ES-I3 (cell line): Measurements from ENCODE around the gene VASP.
A peak's percentile ranks its signal among the peaks of the same experiment; 100 is the strongest.

ENCODE experiments used
- H3K36me3 ChIP-seq: 2 replicates; pipeline ENCODE4 v1.6.1; 2013; ENCODE audit warnings: mild to moderate bottlenecking, low read length, control low read depth, moderate library complexity; ENCODE audit not compliant: insufficient read depth
- H3K4me1 ChIP-seq: 2 replicates; pipeline ENCODE4 v1.6.1; 2013; ENCODE audit warnings: mild to moderate bottlenecking, control low read depth, low read length; ENCODE audit not compliant: insufficient read depth
- H3K9ac ChIP-seq: 2 replicates; pipeline ENCODE4 v1.6.1; 2013; ENCODE audit warnings: low read depth, mild to moderate bottlenecking, low read length, moderate library complexity
- H3K9me3 ChIP-seq: 2 replicates; pipeline ENCODE4 v1.6.1; 2013; ENCODE audit warnings: mild to moderate bottlenecking, low read length, moderate library complexity; ENCODE audit not compliant: control insufficient read depth, insufficient read depth

VASP gene

GRCh38 chr19:45558399-45558878 is 51.2 kb downstream of the VASP start:
- no peaks in the 10 kb centered on the region for H3K4me1 ChIP-seq
- no peak overlapping the region for H3K9ac ChIP-seq
- H3K9me3 ChIP-seq: no peaks in the 10 kb centered on the region
- no peaks in the 10 kb centered on the region for H3K36me3 ChIP-seq

GRCh38 chr19:45560038-45560437 is 52.8 kb downstream of the VASP start:
- no peaks in the 10 kb centered on the region for H3K9me3 ChIP-seq
- no peak overlapping the region for H3K9ac ChIP-seq
- H3K36me3 ChIP-seq: no peaks in the 10 kb centered on the region
- peaks cover 6% of the 10 kb centered on the region for H3K4me1 ChIP-seq

- Histone ChIP-seq H3K9me3 (no peaks in the 10 kb centered on the region), H3K9ac (no peak overlapping the region), H3K36me3 (no peaks in the 10 kb centered on the region), H3K4me1 (peaks cover 6% of the 10 kb centered on the region)
Measured at GRCh38 chr19:45560686-45561085, 53.4 kb downstream of the VASP start.

GRCh38 chr19:45564131-45564780 is 57.0 kb downstream of the VASP start:
- H3K36me3 ChIP-seq: no peaks in the 10 kb centered on the region
- H3K9me3 ChIP-seq: no peaks in the 10 kb centered on the region
- H3K9ac ChIP-seq: peak overlapping the region; percentile 5; the same call in 1 of the 2 replicates
- H3K4me1 ChIP-seq: peaks cover 11% of the 10 kb centered on the region

- H3K9me3 ChIP-seq: no peaks in the 10 kb centered on the region
- H3K9ac ChIP-seq: no peak overlapping the region
- H3K36me3 ChIP-seq: no peaks in the 10 kb centered on the region
- H3K4me1 ChIP-seq: peaks cover 11% of the 10 kb centered on the region
Measured at GRCh38 chr19:45567609-45568008, 60.3 kb downstream of the VASP start.

GRCh38 chr19:45568732-45569131 is 61.5 kb downstream of the VASP start:
- Histone ChIP-seq H3K9me3 (no peaks in the 10 kb centered on the region), H3K4me1 (peaks cover 11% of the 10 kb centered on the region), H3K9ac (no peak overlapping the region), H3K36me3 (no peaks in the 10 kb centered on the region)

DNA sequence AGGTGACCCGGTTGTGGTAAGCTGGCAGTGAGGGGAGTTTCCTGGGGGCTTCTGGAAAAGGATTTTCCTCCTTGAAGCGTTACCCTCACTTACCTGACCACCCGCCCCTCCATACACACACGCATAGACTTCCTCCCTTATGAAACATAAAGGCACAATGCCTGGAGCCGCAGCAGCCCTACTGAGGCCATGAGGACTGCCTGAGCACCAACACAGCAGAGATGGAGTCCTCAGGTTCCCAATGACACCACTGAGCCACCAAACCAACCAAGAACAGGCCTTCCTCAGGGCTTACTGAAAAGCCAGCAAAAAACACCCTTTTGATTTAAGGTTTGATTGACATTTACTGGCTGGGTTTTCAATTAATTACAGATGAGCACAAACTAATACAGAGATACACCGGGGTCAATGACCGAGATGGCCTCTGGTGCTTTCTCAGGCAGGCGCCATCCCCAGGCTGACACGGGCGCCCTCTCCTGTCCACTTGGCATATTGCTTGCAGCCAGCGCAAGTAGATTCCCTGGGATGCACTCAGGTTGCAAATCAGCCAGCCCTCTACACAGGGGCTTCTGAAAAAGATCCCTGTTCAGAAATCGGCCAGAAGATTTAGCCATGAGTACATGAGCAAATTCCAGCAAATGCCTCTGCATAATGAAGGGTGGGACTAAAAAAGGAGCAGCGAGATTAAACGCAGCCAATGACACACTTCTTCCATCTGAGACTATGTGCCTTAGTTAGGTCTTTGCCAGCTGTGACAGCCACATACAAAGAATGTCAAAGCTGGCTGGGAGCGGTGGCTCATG is 62.5 kb downstream of the VASP start:
- no peaks in the 10 kb centered on the region for H3K36me3 ChIP-seq
- H3K9me3 ChIP-seq: no peaks in the 10 kb centered on the region
- peaks cover 5% of the 10 kb centered on the region; the same call in 1 of the 2 replicates for H3K4me1 ChIP-seq
- no peak overlapping the region for H3K9ac ChIP-seq

- Histone ChIP-seq H3K9me3 (no peaks in the 10 kb centered on the region), H3K36me3 (no peaks in the 10 kb centered on the region), H3K4me1 (peaks cover 7% of the 10 kb centered on the region; the same call in 1 of the 2 replicates), H3K9ac (no peak overlapping the region)
Measured at GRCh38 chr19:45571457-45572220, 64.4 kb downstream of the VASP start.

DNA sequence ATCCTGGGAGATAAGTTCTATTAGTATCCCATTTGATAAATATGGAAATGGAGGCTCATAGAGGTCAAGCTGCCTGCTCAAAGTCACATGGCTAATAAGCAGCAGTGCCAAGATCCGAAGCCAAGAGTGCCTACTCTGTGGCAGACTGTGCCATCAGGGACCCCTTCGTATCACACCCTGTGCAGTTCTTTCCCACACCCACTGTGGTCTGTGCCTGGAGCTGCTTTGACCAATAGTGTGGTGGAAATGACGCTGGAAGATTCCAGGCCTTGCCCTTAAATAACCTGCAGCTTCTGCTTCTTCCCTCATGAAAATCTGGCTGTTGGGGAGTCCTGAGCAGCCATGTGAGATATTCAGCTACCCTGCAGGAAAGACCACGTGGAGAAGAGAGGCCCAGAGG is 67.2 kb downstream of the VASP start:
- H3K9me3 ChIP-seq: no peaks in the 10 kb centered on the region
- no peak overlapping the region for H3K9ac ChIP-seq
- peaks cover 16% of the 10 kb centered on the region for H3K4me1 ChIP-seq
- H3K36me3 ChIP-seq: no peaks in the 10 kb centered on the region

DNA sequence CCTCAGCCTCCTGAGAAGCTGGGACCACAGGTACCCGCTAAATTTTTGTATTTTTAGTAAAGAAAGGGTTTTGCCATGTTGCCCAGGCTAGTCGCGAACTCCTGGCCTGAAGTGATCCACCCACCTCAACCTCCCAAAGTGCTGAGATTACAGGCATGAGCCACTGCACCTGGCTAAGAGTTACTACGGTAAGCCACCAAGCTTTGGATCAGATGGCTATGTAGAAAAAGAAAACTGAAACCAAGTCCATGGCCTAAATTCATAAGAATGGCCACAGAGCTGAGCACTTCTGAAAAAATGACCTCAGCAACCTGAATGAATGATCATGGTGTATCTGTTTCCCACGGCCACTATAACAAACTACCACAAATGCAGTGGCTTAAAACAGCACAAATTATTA is 67.9 kb downstream of the VASP start:
- Histone ChIP-seq H3K9ac (no peak overlapping the region), H3K4me1 (peaks cover 16% of the 10 kb centered on the region), H3K9me3 (no peaks in the 10 kb centered on the region), H3K36me3 (no peaks in the 10 kb centered on the region)
